Amniotic epithelial cell (primary cell): ENCODE data around the gene THSD1.
"Not testable (repeated sequence)": the region's sequence is repeated elsewhere in the genome, so short reads cannot be mapped to it uniquely, and the experiment has no call there.

ENCODE experiments used
- DNase-seq: peaks from one replicate; pipeline ENCODE4 v3.0.0-alpha.2; 2010; ENCODE audit warnings: low read depth

THSD1 gene

GRCh38 chr13:52411629-52412028, 5.7 kb upstream of the THSD1 start:
- DNase-seq, result peak; percentile 97

GRCh38 chr13:52408071-52408658, 2.2 kb upstream of the THSD1 start:
- DNase-seq, result not testable (repeated sequence)

GRCh38 chr13:52407436-52407835, 1.5 kb upstream of the THSD1 start:
- DNase-seq, result not testable (repeated sequence)

GRCh38 chr13:52406629-52407028, 657 bp upstream of the THSD1 start:
- DNase-seq, result no peak

GRCh38 chr13:52405369-52405766, 604 bp downstream of the THSD1 start:
- no peak for DNase-seq

- DNase-seq, result peak; percentile 50
These were observed 6.3 kb downstream of the THSD1 start for GRCh38 chr13:52399708-52400107.

- DNase-seq, result no peak
These were observed 6.9 kb downstream of the THSD1 start for GRCh38 chr13:52399046-52399445.

- DNase-seq, result no peak
These were observed 10.3 kb downstream of the THSD1 start for GRCh38 chr13:52395704-52396103.

GRCh38 chr13:52394586-52394985, 11.4 kb downstream of the THSD1 start:
- DNase-seq, result no peak

- DNase-seq, result no peak
These were observed 12.2 kb downstream of the THSD1 start for GRCh38 chr13:52393572-52394357.

- DNase-seq, result no peak
These were observed 18.3 kb downstream of the THSD1 start for GRCh38 chr13:52387721-52388120.

- DNase-seq, result no peak
These were observed 20.1 kb downstream of the THSD1 start for GRCh38 chr13:52385870-52386269.

GRCh38 chr13:52383366-52383765, 22.6 kb downstream of the THSD1 start:
- DNase-seq, result no peak

GRCh38 chr13:52378312-52378711, 27.7 kb downstream of the THSD1 start:
- no peak for DNase-seq

GRCh38 chr13:52377898-52378297, 28.1 kb downstream of the THSD1 start:
- DNase-seq, result no peak

- no peak for DNase-seq
These were observed 31.0 kb downstream of the THSD1 start for GRCh38 chr13:52374873-52375411.

- DNase-seq, result no peak
These were observed 31.6 kb downstream of the THSD1 start for GRCh38 chr13:52374389-52374788.

- not testable (repeated sequence) for DNase-seq
These were observed 32.7 kb downstream of the THSD1 start for GRCh38 chr13:52373277-52373676.

GRCh38 chr13:52371736-52372247, 34.2 kb downstream of the THSD1 start:
- peak; percentile 81 for DNase-seq

GRCh38 chr13:52366291-52366690, 39.7 kb downstream of the THSD1 start:
- no peak for DNase-seq

GRCh38 chr13:52362169-52362887, 43.6 kb downstream of the THSD1 start:
- DNase-seq, result not testable (repeated sequence)

GRCh38 chr13:52361225-52361624, 44.7 kb downstream of the THSD1 start:
- DNase-seq, result peak; percentile 34

- no peak for DNase-seq
These were observed 46.4 kb downstream of the THSD1 start for GRCh38 chr13:52359534-52359933.
